Neutrophil (primary cell): Measurements from ENCODE around the gene ZKSCAN2.

ENCODE experiments used
- H3K27ac ChIP-seq: fragments of 200-600 bp; sonication (generic); 2 replicates; pipeline ENCODE4 v1.5.1; 2016; ENCODE audit warnings: mild to moderate bottlenecking, moderate library complexity
- H3K27me3 ChIP-seq: fragments of 200-600 bp; sonication (generic); 2 replicates; pipeline ENCODE4 v1.6.0; 2016; ENCODE audit warnings: mild to moderate bottlenecking
- H3K36me3 ChIP-seq: fragments of 200-600 bp; sonication (generic); 2 replicates; pipeline ENCODE4 v1.5.1; 2017
- H3K4me1 ChIP-seq, 2 experiments: fragments of 200-600 bp in 1 of 2; sonication (generic) in 1 of 2; 1 replicate in 1 of 2; 2 replicates in 1 of 2; pipeline versions ENCODE4 v1.5.1 to v1.6.1; 2013 to 2016; ENCODE audit warnings: low read depth in 1 of 2, low read length in 1 of 2, mild to moderate bottlenecking in 1 of 2, moderate library complexity in 1 of 2; ENCODE audit not compliant: control insufficient read depth in 1 of 2, insufficient read depth in 1 of 2
- H3K4me3 ChIP-seq, 2 experiments: fragments of 200-600 bp in 1 of 2; sonication (generic) in 1 of 2; 1 replicate in 1 of 2; 2 replicates in 1 of 2; pipeline ENCODE4 v1.5.1; 2013 to 2016; ENCODE audit warnings: low read depth in 1 of 2, low read length in 1 of 2, mild to moderate bottlenecking in 1 of 2, moderate library complexity in 1 of 2
- H3K9me3 ChIP-seq: fragments of 200-600 bp; sonication (generic); 2 replicates; pipeline ENCODE4 v1.5.1; 2016
- CTCF ChIP-seq: fragments of 200-600 bp; sonication (generic); IDR thresholded peaks from 2 replicates; pipeline ENCODE4 v1.5.1; 2016; ENCODE audit warnings: antibody characterized with exemption

Gene ZKSCAN2

GRCh38 chr16:25289466-25289865 is 31.8 kb upstream of the ZKSCAN2 start:
- H3K36me3 ChIP-seq, result no peaks in the 10 kb centered on the region
- H3K4me3 ChIP-seq, result no peak overlapping the region
- H3K27me3 ChIP-seq, result no peaks in the 10 kb centered on the region
- H3K4me1 ChIP-seq, result no peaks in the 10 kb centered on the region
- no peak overlapping the region for H3K27ac ChIP-seq
- no peak for TF ChIP-seq CTCF
- H3K9me3 ChIP-seq, result no peaks in the 10 kb centered on the region

- no peaks in the 10 kb centered on the region for H3K27me3 ChIP-seq
- H3K36me3 ChIP-seq, result no peaks in the 10 kb centered on the region
- H3K9me3 ChIP-seq, result no peaks in the 10 kb centered on the region
- no peak overlapping the region for H3K4me3 ChIP-seq
- H3K27ac ChIP-seq, result no peak overlapping the region
- no peaks in the 10 kb centered on the region for H3K4me1 ChIP-seq
- TF ChIP-seq CTCF, result no peak
Measured at GRCh38 chr16:25279491-25279890, 21.8 kb upstream of the ZKSCAN2 start.

- H3K27ac ChIP-seq, result no peak overlapping the region
- peaks cover 13% of the 10 kb centered on the region for H3K36me3 ChIP-seq
- no peak overlapping the region for H3K4me3 ChIP-seq
- no peaks in the 10 kb centered on the region for H3K9me3 ChIP-seq
- H3K27me3 ChIP-seq, result no peaks in the 10 kb centered on the region
- no peak for TF ChIP-seq CTCF
- no peaks in the 10 kb centered on the region for H3K4me1 ChIP-seq
Measured at GRCh38 chr16:25271421-25271820, 13.8 kb upstream of the ZKSCAN2 start.

GRCh38 chr16:25270577-25270976 is 12.9 kb upstream of the ZKSCAN2 start:
- Histone ChIP-seq H3K27ac (no peak overlapping the region), H3K27me3 (no peaks in the 10 kb centered on the region), H3K36me3 (peaks cover 14% of the 10 kb centered on the region), H3K4me3 (no peak overlapping the region), H3K4me1 (no peaks in the 10 kb centered on the region), H3K9me3 (no peaks in the 10 kb centered on the region)
- TF ChIP-seq CTCF, result no peak

- no peaks in the 10 kb centered on the region for H3K9me3 ChIP-seq
- no peak for TF ChIP-seq CTCF
- peaks cover 14% of the 10 kb centered on the region for H3K36me3 ChIP-seq
- no peaks in the 10 kb centered on the region for H3K4me1 ChIP-seq
- H3K27ac ChIP-seq, result no peak overlapping the region
- H3K4me3 ChIP-seq, result no peak overlapping the region
- no peaks in the 10 kb centered on the region for H3K27me3 ChIP-seq
Measured at GRCh38 chr16:25269879-25270278, 12.2 kb upstream of the ZKSCAN2 start.

- TF ChIP-seq CTCF, result no peak
- no peaks in the 10 kb centered on the region for H3K27me3 ChIP-seq
- no peak overlapping the region for H3K4me3 ChIP-seq
- H3K9me3 ChIP-seq, result no peaks in the 10 kb centered on the region
- H3K27ac ChIP-seq, result no peak overlapping the region
- no peaks in the 10 kb centered on the region for H3K4me1 ChIP-seq
- peaks cover 21% of the 10 kb centered on the region for H3K36me3 ChIP-seq
Measured at GRCh38 chr16:25265968-25266367, 8.3 kb upstream of the ZKSCAN2 start.
